Lower lobe of right lung (tissue), 2 donors: ENCODE results near the gene EPB41L4B. TPM values are rescaled to one million over a fixed set of nuclear protein-coding genes. Genes with fewer than 3 reads are reported as not detected.
A peak's percentile ranks its signal among the peaks of the same experiment; 100 is the strongest.

Source experiments
- ATAC-seq, 2 donors: fragments of 200-7000 bp; cut with Tn5 transposase; one replicate each; pipeline ENCODE4 v1.9.1; 2020 to 2022; ENCODE audit warnings: mild to moderate bottlenecking in 2 of 2, moderate library complexity in 2 of 2
- DNase-seq: peaks from one replicate; pipeline ENCODE4 v3.0.0-alpha.2; 2020
- H3K27ac ChIP-seq: fragments of 200-600 bp; one replicate; pipeline ENCODE4 v1.8.0; 2022
- H3K27me3 ChIP-seq: fragments of 200-600 bp; one replicate; pipeline ENCODE4 v1.8.0; 2022; ENCODE audit warnings: low read depth
- H3K36me3 ChIP-seq: fragments of 200-600 bp; one replicate; pipeline ENCODE4 v1.8.0; 2022; ENCODE audit warnings: mild to moderate bottlenecking
- H3K4me1 ChIP-seq: fragments of 200-600 bp; one replicate; pipeline ENCODE4 v1.8.0; 2022
- H3K4me3 ChIP-seq: fragments of 200-600 bp; one replicate; pipeline ENCODE4 v1.8.0; 2022; ENCODE audit warnings: mild to moderate bottlenecking
- H3K9me3 ChIP-seq: fragments of 200-600 bp; one replicate; pipeline ENCODE4 v1.8.0; 2022
- CTCF ChIP-seq: fragments of 200-600 bp; IDR thresholded peaks from one replicate; pipeline ENCODE4 v1.8.0; 2022; ENCODE audit warnings: antibody characterized with exemption, mild to moderate bottlenecking
- intact Hi-C: fragments of 100-400 bp; cut with DNase I; formaldehyde crosslinking; loops from one replicate; pipeline ENCODE4 v1.11.0; 2022
- total RNA-seq: library from RNA; stranded (reverse); fragmentation: NEBNext Ultra II Directional; extraction: Animal tissue kit (Norgen Biotek cat#: 25700); gene quantifications from one replicate; pipeline ENCODE4 v1.2.1, GENCODE V29; 2021
- donor health status: DM: no; HTN: yes; CAD: no; lungs with severe emphysema.

EPB41L4B gene
- total RNA-seq, 1 donor from 2014 or later = 12.1 TPM

- Histone ChIP-seq H3K4me1 (peaks cover 10% of the 10 kb centered on the region), H3K4me3 (no peak overlapping the region), H3K27me3 (peaks cover 15% of the 10 kb centered on the region), H3K27ac (no peak overlapping the region), H3K9me3 (no peaks in the 10 kb centered on the region), H3K36me3 (no peaks in the 10 kb centered on the region)
- intact Hi-C loops = no loop called here
- DNase-seq = no peak
- no peak for ATAC-seq
- no peak for TF ChIP-seq CTCF
Measured at GRCh38 chr9:109311731-109312130, 9.1 kb downstream of the EPB41L4B start.

GRCh38 chr9:109311286-109311685, 9.6 kb downstream of the EPB41L4B start:
- H3K27ac ChIP-seq = no peak overlapping the region

GRCh38 chr9:109310486-109310901, 10.4 kb downstream of the EPB41L4B start:
- no peak for DNase-seq
- Histone ChIP-seq H3K4me3 (no peak overlapping the region), H3K4me1 (peaks cover under 1% of the 10 kb centered on the region), H3K27me3 (peaks cover 8% of the 10 kb centered on the region), H3K9me3 (no peaks in the 10 kb centered on the region), H3K27ac (no peak overlapping the region), H3K36me3 (no peaks in the 10 kb centered on the region)
- intact Hi-C loops = no loop called here
- ATAC-seq = peak in 1 of 2 donors; percentile 18
- TF ChIP-seq CTCF = no peak

More at GRCh38 chr9:109311286-109311685, 9.6 kb downstream of the EPB41L4B start:
- Histone ChIP-seq H3K36me3 (no peaks in the 10 kb centered on the region), H3K27me3 (peaks cover 11% of the 10 kb centered on the region), H3K4me1 (peaks cover 9% of the 10 kb centered on the region), H3K9me3 (no peaks in the 10 kb centered on the region), H3K4me3 (no peak overlapping the region)
- TF ChIP-seq CTCF = no peak
- no peak for ATAC-seq
- no peak for DNase-seq
- intact Hi-C loops = no loop called here

GRCh38 chr9:109309282-109309681, 11.6 kb downstream of the EPB41L4B start:
- no peak for DNase-seq

GRCh38 chr9:109307380-109308240, 13.2 kb downstream of the EPB41L4B start:
- H3K27ac ChIP-seq = no peak overlapping the region
- H3K9me3 ChIP-seq = no peaks in the 10 kb centered on the region
- ATAC-seq = no peak
- DNase-seq = no peak
- intact Hi-C loops = no loop called here
- H3K4me1 ChIP-seq = no peaks in the 10 kb centered on the region
- H3K4me3 ChIP-seq = no peak overlapping the region
- H3K27me3 ChIP-seq = no peaks in the 10 kb centered on the region
- H3K36me3 ChIP-seq = no peaks in the 10 kb centered on the region
- TF ChIP-seq CTCF = no peak

More at GRCh38 chr9:109309282-109309681, 11.6 kb downstream of the EPB41L4B start:
- Histone ChIP-seq H3K27ac (no peak overlapping the region), H3K27me3 (peaks cover 5% of the 10 kb centered on the region), H3K36me3 (no peaks in the 10 kb centered on the region), H3K9me3 (no peaks in the 10 kb centered on the region), H3K4me1 (no peaks in the 10 kb centered on the region), H3K4me3 (no peak overlapping the region)
- TF ChIP-seq CTCF = no peak
- ATAC-seq = no peak
- intact Hi-C loops = no loop called here
